Activated gamma-delta T cell (primary cell): ENCODE measurements around the gene DCDC2.
"Not testable (repeated sequence)": the region's sequence is repeated elsewhere in the genome, so short reads cannot be mapped to it uniquely, and the experiment has no call there.

ENCODE experiments used
- DNase-seq: peaks from one replicate; lab custom pipeline; 2025; lab: John Stamatoyannopoulos, UW

DCDC2 gene

GRCh38 chr6:24270011-24270410 lies 87.8 kb downstream of the DCDC2 start:
- no peak for DNase-seq

- not testable (repeated sequence) for DNase-seq
Observed at GRCh38 chr6:24258214-24258613, 99.6 kb downstream of the DCDC2 start.

GRCh38 chr6:24257282-24257681 lies 100.6 kb downstream of the DCDC2 start:
- DNase-seq: no peak

- no peak for DNase-seq
Observed at GRCh38 chr6:24255676-24256075, 102.2 kb downstream of the DCDC2 start.

GRCh38 chr6:24253360-24253759 lies 104.5 kb downstream of the DCDC2 start:
- DNase-seq: no peak

GRCh38 chr6:24252280-24252679 lies 105.6 kb downstream of the DCDC2 start:
- no peak for DNase-seq

GRCh38 chr6:24251339-24251738 lies 106.5 kb downstream of the DCDC2 start:
- no peak for DNase-seq

- no peak for DNase-seq
Observed at GRCh38 chr6:24249926-24250325, 107.9 kb downstream of the DCDC2 start.

GRCh38 chr6:24245275-24245674 lies 112.6 kb downstream of the DCDC2 start:
- no peak for DNase-seq

- DNase-seq: no peak
Observed at GRCh38 chr6:24242924-24243323, 114.9 kb downstream of the DCDC2 start.

GRCh38 chr6:24241779-24242178 lies 116.1 kb downstream of the DCDC2 start:
- not testable (repeated sequence) for DNase-seq

GRCh38 chr6:24240943-24241342 lies 116.9 kb downstream of the DCDC2 start:
- DNase-seq: no peak

- no peak for DNase-seq
Observed at GRCh38 chr6:24240380-24240928, 117.4 kb downstream of the DCDC2 start.

- DNase-seq: no peak
Observed at GRCh38 chr6:24238700-24239099, 119.2 kb downstream of the DCDC2 start.

- DNase-seq: not testable (repeated sequence)
Observed at GRCh38 chr6:24236779-24237178, 121.1 kb downstream of the DCDC2 start.

- DNase-seq: no peak
Observed at GRCh38 chr6:24233813-24234442, 123.9 kb downstream of the DCDC2 start.

- DNase-seq: no peak
Observed at GRCh38 chr6:24231438-24231977, 126.4 kb downstream of the DCDC2 start.

GRCh38 chr6:24229696-24230405 lies 128.0 kb downstream of the DCDC2 start:
- DNase-seq: no peak

GRCh38 chr6:24228681-24229255 lies 129.1 kb downstream of the DCDC2 start:
- no peak for DNase-seq

- DNase-seq: no peak
Observed at GRCh38 chr6:24228123-24228522, 129.7 kb downstream of the DCDC2 start.

- DNase-seq: no peak
Observed at GRCh38 chr6:24227556-24227955, 130.3 kb downstream of the DCDC2 start.

GRCh38 chr6:24226541-24226940 lies 131.3 kb downstream of the DCDC2 start:
- DNase-seq: no peak

- DNase-seq: no peak
Observed at GRCh38 chr6:24225838-24226237, 132.0 kb downstream of the DCDC2 start.
